HG03457 (cell line): ENCODE data around the gene CLK4.

ENCODE experiments used
- ATAC-seq: cut with Tn5 transposase; IDR thresholded peaks from one replicate; pipeline ENCODE4 v1.9.1; 2021; ENCODE audit warnings: moderate number of reproducible peaks; ENCODE audit not compliant: unreplicated experiment

CLK4 gene

DNA sequence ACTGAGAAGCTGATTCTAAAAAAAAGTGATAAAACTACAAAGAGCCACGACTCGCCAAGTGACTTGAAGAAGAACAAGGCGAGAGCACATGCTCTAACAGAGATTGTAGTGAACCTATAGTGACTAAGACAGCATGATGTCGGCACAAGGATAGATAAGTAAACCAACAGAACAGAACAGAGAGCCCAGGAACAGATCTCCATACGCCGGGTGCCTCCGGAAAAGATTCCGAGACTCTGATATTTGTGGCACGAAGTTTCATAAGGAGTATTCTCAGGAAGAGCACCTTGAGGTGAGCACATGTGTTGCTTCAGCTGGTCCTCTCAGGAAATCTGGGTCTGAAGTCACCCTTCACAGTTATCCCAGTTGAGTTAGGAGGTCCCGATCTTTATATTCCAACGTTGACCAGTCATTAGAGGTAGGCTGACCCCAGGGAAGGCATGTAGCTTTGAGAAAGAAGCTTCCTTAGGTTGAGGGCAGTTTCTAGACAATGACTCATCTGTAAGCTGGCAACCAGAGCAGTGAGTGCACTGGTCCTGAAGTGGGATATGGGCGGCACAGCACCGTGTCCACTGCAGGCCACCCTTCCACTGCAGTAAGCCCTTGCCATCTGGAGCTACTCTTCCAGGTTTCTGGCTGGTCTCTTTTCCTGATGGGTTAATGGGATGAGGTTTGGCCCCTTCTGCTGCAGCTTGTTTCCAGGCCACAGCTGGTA is 13.6 kb upstream of the CLK4 start:
- no peak for ATAC-seq

DNA sequence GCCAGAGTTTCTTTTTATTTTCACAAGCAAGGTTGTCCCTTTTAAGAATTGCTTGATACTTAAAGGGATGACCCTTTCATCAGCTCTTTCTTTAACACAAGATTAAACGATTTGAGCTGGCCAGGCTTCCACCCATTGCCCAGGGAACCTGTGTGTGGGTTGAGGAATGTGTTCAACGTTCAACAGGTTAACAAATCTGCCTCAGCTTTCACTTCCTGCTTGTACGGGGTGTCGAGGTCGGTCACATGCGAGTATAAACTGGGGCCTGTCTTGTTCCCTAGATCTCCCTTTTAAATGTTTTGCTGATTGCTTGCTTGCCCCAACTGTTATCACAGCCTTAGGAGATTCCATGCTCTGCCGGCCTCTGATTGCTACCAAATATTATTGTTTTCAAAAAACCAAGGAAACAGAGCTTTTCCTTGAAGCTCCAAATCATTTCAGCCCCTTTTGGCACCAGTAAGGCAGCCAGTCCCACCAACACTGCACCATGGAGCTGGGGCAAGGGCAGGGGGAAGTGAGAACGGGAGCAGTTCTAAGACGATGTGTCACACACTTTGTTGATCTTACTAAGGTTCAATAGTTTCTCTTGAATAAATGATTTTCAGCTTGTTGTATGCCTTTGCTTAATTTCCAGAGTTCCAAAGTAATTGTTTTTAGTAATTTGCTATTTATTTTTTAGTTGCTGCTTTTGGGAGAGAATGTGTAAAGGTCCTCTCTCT is 10.7 kb upstream of the CLK4 start:
- no peak for ATAC-seq

DNA sequence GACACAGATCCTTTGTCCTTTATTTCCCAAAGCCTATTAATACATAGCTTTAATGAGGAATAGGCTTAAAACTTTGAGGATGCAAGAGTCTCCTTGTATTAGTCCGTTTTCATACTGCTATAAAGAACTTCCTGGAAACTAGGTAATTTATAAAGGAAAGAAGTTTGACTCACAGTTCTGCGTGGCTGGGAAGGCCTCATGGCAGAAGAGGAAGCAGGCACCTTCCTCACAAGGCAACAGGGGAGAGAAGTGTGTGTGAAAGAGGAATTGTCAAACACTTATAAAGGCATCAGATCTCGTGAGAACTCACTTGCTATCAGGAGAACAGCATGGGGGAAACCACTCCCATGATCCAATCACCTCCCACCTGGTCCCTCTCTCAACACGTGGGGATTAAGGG is 5.4 kb upstream of the CLK4 start:
- no peak for ATAC-seq

DNA sequence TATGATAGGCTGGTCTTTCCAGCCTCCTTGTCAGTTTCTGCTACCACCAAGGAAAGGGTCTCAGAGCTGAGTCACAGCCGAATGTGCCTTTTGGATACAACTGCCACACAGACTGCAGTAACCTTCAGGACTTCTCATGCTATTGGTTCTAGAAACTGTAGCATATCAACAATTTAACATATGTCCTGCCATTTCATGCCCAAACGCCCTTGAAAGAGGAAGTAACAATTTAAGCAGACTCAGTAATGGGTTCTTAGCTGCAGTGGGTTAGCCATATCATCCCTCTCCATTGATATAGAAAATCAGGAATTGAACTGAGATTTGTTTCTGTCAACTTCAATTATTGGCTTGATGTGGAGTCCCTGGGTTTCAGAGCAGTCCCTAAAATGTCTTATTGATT is 4.1 kb upstream of the CLK4 start:
- no peak for ATAC-seq

DNA sequence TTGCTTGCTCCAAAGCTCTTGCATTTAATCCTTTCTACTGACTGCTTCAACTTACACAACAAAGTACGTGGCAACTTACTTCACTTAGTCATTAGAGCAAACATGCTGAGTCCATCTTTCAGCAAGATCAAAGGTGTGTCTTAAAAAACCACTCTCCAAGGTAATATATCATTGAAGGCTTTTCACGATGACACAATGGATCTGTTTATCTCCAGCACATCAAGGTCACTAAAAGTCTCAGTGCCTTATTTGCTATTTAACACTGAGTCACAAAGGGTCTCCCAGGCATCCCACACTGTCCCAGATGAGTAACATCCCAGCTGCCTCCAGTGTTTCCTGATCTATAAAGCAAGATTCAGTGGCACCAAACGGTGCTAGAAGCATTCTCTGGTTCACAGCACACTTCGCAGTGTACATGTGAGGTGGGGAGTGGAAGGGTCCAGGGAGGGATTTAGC is 3.7 kb upstream of the CLK4 start:
- no peak for ATAC-seq

DNA sequence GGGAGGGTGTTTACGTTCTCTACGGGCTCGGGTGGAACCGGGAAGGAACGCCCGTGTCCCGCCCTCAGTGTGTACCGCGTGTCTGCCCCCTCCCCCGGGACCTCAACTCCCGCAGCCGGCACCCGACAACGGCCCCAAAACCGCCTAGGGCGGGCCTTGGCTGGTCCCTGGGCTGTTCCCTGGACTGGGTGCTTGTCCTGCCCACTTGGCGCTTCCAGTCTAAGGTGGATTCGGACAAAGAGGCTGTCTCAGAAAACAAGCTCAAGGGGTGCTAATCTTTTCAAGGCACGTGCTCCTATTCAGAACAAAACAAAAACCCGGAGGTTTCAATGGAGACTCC is 379 bp upstream of the CLK4 start:
- peak; percentile 13 for ATAC-seq

DNA sequence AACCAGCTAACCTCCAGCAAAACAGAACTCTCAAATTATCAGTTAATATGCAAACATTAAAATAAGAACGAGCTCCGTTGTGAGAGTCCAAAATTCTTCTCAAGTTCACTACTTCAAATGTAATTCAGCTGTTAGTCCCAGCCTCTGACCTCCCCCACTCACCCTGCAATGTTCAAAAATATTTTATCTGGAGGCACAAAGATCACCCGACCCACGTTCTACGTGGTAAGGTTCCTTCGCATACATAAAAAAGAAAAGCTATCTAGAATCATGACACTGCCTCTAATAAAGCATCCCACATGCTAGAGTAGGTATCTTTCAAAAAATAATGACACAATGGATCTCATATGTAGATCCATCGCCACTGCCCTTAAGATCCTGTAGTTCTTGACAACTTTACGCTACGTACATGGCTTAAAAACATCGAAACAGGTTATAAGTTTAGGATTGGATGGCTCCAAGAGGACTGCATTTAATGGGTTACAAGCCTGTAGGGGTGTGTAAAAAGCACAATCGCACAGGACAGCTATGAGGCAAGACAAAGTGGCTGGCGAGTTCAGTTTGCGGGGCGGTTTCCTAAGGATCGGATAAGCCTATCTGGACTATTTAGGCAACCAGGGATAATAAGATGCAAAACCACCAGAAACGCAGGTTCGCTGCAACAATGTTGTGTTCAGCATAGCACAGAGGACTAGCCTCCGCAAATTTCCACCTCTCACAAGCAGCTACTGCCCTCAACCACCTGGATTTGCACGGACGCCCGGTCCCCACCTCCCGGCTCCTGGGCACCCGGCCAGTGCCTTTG is 969 bp downstream of the CLK4 start:
- peak; percentile 4 for ATAC-seq

DNA sequence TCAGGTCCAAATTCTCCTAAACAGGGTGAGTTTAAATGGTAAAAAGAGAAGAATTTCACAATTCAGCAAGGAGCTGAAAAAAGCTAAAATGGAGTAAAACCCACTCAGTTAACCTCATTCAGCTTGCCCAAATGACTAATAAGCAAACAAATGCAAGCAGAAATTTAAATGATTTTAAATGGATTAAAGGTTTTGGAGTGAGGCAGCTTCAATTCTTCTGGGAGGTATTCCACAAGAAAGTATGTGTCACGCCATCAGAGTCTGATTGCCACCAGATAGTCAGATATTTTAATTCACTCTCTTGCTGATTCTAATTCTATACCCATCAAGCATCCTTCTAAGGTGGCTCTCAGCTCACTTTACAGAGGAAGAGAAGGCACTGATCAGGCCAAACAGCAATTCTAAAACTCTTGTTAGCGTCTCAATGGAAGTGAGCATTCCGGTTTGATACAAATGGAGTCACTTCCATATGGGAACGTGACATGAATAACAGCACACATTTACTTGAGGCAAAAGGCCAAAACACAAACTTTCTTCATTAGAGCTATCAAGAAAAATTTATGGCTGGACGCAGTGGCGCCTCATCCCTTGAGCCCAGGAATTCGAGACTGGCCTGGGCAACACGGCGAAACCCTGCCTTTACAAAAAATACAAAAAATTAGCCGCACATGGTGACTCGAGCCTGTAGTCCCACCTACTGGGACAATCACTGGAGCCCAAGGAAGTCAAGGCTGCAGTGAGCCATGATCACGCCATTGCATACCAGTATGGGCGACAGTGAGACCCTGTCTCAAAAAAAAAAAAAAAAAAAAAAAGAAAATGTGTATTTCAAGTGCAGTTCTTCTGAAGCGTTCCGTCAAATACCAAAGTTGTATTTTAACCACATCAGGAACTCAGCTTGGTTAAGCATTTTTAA is 2.0 kb downstream of the CLK4 start:
- no peak for ATAC-seq

DNA sequence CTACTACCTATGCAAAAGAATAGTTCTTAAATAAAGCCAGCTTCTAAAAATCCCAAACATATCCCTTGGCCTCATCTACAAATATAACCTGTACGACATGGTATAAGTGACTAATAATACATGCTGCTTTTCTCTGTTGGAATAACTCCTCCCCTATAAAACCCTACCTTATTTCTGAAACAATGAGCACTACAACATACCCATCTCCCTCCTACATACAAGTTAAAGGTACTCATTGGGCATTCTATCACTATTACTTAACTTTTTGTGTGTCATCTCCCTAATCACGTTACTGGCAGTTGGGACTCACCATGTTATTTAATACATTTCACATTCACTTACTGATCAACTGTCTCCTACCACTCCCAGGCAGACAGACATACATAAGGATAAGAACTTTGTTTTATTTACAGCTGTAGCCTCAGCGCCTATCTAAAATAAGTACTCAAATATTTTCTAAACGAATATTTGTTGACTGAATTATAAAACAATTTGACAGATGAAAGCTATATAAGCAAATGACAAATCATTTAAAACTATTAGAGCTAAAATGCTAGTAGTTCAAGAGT is 4.1 kb downstream of the CLK4 start:
- no peak for ATAC-seq

DNA sequence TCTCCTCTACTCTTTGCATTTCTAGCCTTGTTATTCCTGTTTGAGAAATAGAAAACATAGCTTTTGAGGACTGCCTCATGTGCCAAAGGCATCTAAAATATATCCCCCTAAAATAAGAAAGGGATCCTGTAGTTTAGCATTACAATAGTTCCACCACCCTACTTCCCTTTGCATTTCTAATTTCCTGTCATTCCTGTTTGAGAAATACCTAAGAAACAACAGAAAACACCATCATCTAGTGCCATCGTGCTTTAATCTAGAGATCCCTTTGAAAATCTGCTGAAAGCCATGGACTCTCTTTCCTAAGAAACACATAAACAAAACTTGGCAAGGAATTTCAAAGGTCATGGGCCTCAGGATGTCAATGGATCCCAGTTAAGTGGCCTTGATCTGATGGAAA is 7.5 kb downstream of the CLK4 start:
- no peak for ATAC-seq

DNA sequence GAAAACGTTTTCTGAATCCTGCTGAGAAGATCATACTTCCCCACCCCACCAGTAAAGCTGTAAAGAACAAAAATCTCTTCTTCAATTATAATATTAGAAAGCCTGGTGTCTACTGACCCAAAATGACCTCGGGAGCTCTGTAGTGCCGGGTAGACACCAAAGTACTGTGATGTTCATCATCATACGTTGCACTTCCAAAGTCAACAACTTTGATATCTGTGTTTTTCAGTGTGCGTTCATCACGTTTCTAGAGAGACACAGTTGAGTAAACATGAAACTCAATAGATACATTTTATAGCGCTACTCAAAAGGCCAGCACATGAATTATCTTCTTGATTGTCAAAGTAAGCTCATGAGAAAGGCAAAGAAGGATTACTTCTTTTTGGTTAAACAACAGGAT is 14.6 kb downstream of the CLK4 start:
- ATAC-seq, result no peak

DNA sequence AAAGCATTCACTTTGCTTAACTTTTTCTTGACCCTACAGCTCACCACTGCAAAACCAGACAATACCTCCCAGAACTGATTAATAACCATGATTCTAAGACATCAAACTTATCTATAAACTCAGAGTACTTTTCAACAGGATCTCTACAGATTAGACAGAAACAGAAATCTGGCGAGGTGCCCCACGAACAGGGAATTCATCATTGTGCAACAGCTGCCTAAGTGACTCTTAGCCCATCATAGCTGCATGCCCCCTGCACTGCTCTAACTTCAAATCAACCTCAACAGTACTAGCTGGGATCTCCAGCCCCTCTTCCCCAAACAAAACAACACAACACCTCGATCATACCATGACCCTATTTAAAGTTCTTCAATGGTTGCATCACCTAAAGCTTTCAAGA is 20.6 kb downstream of the CLK4 start:
- ATAC-seq, result no peak

DNA sequence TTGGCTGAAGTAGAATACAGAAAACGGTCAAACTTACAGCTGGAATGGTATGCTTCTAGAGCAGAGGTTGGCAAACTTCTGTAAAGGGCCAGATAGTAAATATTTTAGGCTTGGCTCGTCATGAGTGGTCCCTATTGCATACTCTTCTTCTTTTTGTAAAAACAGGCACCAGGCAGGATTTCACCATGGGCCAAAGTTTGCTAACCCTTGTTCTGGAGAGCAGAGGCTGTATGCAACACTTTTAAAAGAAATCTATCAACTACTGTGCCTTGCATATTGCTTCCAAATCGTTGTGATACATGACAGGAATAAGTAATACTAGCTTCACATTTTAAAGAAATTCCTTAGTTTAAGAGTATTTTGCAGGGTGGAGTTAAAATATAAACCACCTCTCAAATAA is 21.1 kb downstream of the CLK4 start:
- ATAC-seq, result no peak

DNA sequence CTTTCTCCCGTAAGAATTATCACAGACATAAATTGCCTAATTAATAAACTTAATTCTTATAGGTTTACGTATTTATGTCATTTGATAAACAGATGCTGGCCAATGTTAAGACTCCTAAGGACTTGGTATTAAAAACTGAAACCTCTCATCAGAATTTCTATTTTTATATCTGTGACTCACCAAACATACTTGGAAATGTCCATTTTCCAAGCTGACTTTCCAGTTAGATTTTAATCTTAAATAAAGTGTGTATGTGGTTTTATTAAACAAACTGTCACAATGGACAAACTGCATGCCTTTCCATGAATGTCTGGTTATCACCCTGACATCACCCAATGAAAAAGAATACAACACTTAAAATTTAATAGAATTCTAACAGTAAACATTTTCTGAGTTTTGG is 24.1 kb downstream of the CLK4 start:
- ATAC-seq, result no peak

DNA sequence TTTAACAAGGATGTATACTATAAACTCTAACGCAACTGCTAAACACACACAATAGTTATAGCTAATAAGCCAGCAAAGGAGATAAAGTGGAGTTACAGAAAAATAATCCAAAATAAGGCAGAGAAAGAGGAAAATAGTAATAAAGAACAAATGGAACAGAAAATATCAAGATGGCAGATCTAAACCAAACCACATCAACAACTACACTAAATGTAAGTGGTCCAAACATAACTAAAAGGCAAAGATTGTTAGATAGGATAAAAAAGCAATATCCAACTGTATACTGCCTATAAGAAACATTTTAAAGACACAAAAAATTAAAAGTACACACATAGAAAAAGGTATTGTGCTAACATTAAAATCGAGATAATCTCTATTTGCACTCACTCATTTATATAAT is 31.1 kb downstream of the CLK4 start:
- no peak for ATAC-seq

DNA sequence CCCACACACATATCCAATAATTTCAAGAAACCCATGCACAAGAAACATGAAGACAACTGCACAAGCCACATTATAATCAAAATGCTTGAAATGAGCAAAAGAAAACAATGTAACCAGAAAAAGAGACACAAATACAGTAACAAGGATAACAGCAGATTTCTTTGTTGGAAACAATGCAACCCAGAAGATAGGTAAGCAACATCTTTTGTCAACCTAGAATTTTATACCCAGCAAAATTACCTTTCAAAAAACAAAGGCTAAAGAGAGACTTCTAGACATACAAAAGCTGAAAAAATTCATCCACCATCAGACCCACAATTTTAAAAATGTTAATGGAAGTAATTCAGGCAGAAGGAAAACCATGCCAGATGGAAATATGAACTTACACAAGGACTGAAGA is 31.7 kb downstream of the CLK4 start:
- no peak for ATAC-seq

DNA sequence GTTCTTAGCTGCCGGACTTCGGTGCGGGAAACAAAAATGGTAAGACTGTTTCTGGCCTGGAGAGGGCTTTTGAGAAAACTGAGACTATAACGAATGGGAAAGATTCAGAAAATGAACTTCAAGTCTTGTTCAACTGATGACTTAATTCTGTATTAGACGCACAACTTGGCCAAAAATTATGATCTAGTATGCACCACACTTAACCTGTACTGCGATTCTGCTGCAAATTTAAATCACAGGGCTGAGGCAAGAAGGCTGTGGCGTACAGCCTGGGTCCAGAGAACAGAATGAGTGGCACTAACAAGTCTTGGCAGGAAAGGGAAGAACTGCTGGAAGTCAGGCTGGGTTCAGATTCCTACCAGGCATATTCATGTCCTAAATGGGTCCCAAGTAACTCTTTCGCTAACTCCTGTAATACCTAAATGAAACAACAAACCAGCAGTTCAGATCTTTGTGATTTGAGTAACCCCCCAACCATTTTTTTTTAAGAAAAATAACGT is 35.9 kb downstream of the CLK4 start:
- no peak for ATAC-seq

DNA sequence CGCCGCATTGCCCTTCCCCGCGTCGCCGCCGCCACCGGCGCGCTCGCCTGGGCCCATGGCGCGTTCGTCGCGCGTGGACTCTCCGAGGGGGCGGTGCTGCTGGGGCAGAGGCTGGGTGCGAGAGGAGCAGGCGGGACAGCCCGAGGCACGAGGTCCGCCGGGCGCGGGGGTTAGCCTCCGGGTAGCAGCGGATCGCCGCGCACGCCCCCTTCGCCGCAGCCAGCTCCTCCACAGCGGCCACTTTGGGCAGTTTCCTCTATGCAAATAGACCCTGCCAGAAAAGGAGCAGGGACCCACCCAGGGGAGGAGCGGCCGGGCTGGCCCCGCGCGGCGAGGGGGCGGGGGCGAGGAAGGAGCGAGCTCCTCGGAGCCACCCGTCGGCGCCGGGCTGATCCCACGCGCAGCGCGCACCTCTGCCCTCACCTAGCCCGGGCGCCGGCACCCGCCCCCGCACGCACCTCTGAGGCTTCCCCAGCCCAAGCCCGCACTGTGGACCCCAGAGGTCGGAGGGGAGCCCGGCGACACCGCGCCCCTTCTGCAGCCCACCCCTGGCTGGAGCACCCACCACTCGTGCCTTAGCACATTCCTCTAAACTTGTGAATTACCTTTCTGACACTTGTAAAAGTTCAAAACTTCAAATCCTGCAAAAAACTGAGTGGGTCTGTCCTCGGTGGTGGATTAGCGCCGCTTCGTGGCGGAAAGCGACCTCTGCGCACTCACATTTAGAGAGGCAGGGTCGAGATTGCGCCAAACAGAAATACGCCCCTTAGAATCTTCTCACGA is 36.5 kb downstream of the CLK4 start, which contains the start of gene COL23A1:
Gene COL23A1, minus strand, starts transcription at position 253 of the 783 bp plus-strand sequence.
- no peak for ATAC-seq
